ENCODE measurements around the gene CD151.

- TF ChIP-seq, protein P1, sequence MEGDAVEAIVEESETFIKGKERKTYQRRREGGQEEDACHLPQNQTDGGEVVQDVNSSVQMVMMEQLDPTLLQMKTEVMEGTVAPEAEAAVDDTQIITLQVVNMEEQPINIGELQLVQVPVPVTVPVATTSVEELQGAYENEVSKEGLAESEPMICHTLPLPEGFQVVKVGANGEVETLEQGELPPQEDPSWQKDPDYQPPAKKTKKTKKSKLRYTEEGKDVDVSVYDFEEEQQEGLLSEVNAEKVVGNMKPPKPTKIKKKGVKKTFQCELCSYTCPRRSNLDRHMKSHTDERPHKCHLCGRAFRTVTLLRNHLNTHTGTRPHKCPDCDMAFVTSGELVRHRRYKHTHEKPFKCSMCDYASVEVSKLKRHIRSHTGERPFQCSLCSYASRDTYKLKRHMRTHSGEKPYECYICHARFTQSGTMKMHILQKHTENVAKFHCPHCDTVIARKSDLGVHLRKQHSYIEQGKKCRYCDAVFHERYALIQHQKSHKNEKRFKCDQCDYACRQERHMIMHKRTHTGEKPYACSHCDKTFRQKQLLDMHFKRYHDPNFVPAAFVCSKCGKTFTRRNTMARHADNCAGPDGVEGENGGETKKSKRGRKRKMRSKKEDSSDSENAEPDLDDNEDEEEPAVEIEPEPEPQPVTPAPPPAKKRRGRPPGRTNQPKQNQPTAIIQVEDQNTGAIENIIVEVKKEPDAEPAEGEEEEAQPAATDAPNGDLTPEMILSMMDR (IDR thresholded peaks at IDR 0.05) = peak in 1 of 6 experiments; percentile 3
- TF ChIP-seq POLR2A (IDR thresholded peaks at IDR 0.05) = no peak
Measured at GRCh38 chr11:811446-812245, 21.1 kb upstream of the CD151 start.

Measured in esophagus squamous epithelium (tissue), 4 donors.